ENCODE results near the gene EPHB2.

EPHB2 gene

DNA sequence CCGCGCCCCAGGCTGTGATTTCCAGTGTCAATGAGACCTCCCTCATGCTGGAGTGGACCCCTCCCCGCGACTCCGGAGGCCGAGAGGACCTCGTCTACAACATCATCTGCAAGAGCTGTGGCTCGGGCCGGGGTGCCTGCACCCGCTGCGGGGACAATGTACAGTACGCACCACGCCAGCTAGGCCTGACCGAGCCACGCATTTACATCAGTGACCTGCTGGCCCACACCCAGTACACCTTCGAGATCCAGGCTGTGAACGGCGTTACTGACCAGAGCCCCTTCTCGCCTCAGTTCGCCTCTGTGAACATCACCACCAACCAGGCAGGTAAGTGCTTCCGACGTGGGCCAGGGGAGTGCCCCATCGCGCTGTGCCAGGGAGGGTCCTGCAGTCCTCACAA lies 154.2 kb downstream of the EPHB2 start:
- no peak for ATAC-seq

DNA sequence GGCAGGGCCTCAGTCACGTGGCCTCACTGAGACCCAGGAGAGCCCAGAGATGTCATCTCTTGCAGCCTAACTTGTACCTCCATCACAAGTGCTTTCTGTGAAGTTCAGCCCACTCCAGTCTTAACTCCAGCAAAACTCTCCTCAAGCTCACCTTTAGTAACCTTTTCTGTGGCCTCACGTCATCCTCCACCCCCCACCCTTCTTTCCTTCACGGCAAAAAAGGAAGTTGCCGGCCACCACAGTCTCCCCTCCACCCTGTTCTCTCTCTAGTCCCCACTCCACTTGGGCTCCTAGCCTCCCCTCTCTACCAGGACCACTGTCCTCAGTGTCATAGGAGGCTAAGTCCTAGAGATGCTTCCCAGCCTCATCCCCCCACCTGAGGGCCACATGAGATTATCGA lies 155.1 kb downstream of the EPHB2 start:
- ATAC-seq: no peak

DNA sequence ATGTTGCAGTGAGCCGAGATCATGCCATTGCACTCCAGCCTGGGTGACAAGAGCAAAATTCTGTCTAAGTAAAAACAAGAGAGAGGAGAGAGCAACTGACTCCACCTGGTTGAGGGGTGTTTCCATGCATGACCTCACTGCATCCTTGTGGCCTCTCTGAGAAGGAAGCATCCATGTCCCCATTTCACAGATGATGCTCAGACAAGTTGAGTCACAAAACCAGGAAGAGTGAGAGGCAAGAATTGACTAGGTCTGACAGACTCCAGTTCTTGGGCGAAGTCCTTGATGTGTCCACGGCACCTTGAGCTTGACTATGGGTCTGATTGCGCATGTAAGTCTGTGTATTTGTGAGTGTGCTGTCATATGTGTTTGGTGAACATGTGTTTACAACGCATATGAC lies 156.2 kb downstream of the EPHB2 start:
- no peak for ATAC-seq

DNA sequence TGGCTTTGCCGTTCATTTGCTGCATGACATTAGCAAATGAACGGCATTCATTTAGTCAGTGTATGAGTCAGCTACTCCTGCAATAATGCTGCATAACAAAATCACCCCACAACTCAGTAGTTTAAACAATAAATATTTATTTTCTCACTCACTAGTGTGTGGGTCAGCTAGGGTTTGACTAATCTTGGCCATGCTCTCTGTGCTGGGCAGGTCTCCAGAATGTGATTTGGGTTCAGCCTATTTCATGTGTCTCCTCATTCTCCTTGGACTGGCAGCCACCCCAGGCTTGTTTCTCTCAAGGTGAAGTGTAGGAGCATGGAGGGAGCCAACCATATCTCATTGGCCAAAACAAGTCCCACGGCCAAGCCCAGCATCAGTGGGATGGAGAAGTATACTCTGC lies 157.7 kb downstream of the EPHB2 start:
- no peak for ATAC-seq

DNA sequence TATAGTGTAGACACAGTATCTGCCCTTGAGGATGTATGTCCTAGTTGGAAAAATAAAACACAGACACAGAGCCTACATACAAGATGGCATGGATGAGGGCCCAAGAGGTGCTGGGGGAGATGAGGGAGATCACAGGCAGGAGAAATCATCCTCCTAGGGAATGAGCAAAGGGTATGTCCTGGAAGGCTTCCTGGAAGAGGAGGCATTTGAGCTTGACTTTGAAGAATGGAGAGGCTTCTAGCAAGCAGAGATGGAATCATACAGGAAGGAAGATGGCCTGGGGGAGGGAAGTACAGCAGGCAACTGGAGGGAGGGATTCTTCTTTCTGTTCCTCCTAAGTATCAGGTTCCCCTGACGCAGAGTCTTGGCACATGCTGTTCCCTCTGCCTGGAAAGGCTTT lies 158.7 kb downstream of the EPHB2 start:
- no peak for ATAC-seq

DNA sequence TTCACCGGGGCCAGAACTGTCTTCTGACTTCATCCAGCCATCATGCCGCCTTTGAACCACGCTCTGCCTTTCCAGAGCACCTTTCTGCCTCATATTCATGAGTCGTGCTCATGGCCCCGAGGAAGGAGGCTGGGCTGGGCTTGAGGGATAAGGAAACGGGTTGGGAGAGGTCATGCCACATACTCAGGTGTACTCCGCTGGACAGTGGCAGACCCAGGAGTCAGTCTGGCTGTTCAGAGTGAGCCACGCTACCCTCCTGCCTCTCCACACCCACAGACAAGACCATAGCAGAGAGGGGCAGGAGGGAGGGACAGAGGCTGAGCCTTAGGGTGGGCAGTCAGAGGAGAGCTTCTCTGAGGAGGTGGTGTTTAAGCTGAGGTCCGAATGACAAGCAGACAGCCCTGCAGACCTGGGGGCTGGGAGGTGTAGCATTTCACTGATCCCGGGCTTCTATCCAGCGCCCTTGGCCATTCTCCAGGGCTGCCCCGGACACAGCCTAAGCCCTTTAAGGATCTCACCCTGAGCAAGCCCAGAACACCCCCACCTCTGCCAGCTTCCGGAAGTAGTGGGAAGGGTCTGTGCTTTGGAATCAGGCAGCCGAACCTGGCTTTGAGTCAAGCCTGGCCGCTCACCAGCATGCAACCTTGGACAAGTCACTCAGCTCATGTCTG lies 159.7 kb downstream of the EPHB2 start:
- no peak for ATAC-seq

DNA sequence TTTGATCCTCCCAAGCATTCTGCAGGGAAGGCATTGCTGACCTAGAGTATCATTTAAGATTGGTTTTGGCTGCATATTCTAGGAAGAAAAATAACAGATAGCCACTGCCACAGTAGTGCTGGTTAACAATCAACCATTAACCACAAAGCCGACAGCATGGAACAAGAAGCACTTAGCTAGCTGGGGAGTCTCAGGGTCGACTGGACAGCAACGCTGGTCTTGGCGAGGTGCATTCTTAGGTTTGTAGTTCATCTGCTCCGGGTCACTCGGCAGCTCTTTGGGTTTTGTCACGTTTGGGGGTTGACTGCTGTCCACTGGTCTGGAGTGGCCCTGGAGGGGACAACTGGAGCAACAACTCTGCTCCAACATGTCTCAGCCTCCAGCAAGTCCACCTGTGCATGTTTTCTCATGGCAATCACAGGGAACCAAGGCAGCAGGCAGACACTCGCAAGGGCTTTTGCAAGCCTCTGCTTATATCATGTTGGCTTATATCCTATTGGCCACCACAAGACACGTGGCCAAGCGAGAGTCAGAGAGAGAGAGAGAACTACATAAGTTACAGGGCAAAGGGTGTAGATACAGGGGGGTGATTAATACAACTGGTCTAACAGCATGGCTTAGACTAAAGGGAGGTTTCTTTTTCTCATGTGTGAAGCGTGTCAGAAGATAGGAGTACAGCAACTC lies 162.5 kb downstream of the EPHB2 start:
- ATAC-seq: no peak

DNA sequence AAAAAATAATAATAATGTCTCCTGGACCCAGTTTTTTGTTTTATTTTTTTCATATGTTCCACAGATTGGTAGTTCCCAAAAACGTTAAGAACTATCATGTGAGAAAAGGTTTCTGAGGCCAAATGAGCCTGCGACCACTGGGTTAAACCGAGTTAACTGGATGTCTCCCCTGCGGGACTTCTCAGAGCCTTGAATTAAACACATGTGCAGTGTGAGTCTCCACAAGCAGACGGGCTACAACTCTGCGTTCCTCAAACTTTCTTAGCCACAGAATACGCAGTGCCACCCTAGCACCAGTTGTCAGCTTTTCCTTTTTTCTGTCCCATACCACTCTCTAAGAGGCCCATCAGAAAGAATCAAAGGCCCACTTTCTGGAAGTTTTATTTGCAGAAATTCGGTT lies 164.1 kb downstream of the EPHB2 start:
- no peak for ATAC-seq

DNA sequence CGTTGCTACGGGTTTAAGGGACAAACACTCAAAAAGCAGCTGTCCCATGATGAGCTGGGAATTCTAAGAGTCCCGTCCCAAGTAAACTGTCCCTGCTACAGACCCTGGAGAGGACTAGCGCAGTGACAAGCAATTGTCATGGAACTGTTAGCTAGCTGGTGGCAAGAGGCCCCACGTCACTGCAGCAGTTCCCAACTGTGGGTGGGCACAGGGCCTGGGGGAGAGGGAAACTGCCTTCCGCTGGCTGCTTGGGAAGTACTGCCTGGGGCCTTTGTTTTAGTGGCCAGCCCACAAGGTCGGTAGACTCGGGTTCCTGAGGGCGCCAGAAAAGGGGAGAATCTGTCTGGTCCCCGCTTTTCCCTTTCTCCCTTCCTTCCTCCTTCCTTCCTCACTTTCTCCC lies 164.6 kb downstream of the EPHB2 start:
- ATAC-seq: no peak

DNA sequence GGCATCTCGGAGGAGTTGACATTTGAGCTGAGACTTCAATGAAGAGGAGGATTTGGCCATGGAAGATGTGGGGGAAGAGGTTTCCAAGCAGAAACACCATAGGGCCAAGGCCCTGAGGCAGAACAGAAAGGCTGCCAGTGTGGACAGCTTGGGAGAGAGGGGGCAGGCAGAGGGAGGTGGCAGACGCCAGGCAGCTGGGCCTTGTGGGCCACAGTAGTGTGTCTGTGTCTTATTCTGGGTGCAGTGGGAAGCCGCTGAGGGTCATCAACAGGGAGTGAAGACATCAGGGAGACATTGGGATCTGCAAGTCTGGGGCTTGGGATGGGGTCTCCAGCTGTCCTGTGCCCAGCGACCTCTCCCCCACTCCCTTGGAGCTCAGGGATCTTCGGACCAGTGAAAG lies 165.2 kb downstream of the EPHB2 start:
- no peak for ATAC-seq

DNA sequence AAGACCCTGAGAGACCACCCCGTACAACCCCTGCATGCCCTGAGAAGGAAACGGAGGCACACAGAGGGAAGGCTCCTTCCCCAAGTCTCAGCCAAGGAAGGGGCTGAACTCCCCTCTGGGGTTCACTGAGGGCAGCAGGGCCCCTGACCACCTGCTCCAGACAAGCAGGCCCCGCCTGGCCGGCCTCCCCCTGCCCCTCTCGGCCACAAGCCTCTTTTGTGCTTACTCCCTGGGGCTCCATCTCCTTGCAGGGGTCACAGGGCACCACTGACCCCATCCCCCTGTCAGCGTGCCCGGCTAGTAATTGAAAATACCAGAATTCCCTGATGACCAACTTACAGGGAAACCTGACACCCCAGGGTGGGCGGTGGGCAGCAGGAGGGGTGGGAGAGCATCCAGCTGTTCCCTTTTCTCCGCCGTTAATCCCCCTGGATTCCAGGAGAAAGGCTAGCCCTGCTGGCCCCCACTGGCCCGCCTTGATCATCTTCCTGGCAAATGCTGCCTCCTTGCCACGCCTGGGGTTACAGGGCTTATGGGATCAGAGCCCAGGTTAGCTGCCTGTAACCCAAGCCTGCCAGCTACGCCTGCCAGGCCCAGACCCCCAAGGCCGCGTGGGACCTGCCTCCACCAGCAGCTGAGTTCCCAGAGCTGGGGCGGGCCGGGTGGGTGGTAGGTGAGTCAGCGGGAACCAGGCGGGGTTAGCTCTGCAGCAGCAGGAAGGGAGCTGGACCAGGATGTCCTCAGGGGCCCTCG lies 165.9 kb downstream of the EPHB2 start:
- ATAC-seq: no peak

DNA sequence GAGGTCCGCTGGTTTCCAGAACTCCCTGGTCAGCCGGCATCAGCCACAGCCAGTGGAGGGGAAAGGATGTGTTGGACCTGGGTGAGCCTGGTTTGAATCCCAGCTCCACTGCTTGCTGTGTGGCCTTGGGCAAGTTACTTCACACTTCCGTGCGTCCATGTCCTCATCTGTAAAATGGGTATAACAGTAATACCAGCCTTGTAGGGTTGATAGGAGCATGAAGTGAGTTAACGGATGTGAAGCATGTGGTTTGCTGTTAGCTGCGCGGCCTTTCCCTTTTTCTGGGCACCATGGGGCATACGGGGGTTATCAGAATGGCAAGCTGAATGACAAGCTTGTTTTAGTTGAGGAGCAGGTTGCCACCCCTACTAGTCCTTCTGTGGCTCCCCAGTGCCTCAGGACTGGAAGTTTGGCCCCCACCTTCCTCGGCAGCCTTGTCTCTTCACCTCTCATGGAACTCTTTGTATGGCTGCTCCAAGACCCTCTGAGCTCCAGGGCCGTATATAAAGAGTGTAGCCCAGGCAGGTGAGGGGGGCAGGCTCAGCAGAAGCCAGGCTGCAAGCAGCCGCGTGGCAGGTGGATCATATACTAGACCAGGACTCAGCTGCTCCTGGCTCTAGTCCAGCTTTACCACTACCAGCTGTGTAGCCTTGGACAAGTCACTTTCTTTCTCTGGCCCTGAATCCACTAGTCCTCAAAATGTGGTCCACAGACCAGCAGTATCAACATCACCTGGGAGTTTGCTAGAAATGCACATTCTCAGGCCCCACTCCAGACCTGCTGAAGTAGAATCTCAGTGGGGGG lies 166.7 kb downstream of the EPHB2 start:
- ATAC-seq: no peak

DNA sequence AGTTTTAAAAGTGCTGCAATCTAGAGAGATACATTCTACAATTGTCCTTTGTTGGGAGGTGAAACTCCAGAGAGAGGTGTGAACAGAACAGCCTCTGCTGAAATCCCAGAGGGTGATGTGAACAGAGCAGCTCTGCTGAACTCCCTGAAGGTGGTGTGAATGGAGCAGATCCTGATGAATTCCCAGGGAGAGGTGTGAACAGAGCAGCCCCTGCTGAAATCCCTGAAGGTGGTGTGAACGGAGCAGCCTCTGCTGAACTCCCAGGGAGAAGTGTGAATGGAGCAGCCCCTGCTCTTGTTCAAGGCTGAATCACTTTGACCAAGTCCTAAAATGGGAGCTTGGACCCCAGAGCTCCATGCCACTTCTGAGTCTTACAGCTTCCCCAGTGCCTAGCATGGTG lies 167.3 kb downstream of the EPHB2 start:
- no peak for ATAC-seq

DNA sequence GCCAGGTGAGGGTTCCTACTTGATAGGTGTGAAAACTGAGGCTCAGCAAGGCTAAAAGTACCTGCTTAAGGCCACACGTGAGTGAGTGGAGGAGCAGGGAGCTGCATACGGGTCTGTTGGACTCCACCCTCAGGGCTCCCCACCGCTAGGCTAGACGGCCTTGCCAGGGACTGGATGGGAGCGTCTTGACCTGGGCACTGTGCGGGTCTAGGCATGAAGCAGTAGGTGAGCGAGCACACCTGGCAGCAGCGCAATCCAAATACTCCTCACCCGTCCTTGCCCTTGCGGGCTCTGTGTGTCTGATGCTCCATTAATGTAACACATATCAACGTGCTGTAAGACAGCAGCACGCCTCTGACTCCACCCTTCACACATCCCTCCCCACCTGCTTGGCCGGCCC lies 168.0 kb downstream of the EPHB2 start:
- ATAC-seq: no peak

DNA sequence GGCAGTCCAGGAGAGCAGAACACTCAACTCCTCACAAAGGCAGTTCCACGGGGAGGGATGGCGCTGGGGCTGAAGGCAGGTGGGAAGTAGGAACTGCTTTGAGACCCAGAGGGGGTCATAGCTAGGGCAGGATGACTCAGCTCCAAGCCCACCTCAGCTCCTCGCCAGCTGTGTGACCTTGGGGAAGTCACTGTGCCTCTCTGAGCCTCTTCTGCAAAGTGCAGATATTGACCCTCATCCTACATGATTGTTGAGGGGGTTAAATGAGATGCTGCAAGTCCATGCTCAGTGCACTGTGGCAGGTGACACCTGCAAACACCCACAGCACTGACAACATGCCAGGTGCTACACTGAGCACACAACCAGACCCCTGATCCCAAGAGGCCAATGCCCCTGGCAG lies 168.8 kb downstream of the EPHB2 start:
- ATAC-seq: no peak

DNA sequence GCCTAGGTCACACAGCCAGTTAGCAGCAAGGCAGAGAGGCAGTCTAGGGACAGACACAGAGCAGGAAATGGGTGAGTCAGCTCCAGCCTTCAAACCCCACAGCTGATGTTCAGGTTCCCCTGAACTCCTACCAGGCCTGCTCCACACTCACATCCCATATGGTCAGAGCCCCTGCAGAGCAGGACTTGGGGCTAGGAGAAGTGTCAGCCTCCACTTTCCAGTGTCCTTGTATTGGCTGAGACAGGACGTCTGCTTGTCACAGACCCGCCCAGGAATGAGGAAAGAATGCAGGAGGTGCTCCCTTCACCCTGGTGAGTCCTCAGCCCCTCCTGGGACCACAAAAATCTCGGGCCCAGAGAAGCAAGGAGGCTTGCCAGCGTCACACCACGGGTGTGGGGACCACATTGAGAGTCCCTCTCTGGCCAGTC lies 169.5 kb downstream of the EPHB2 start:
- ATAC-seq: no peak

DNA sequence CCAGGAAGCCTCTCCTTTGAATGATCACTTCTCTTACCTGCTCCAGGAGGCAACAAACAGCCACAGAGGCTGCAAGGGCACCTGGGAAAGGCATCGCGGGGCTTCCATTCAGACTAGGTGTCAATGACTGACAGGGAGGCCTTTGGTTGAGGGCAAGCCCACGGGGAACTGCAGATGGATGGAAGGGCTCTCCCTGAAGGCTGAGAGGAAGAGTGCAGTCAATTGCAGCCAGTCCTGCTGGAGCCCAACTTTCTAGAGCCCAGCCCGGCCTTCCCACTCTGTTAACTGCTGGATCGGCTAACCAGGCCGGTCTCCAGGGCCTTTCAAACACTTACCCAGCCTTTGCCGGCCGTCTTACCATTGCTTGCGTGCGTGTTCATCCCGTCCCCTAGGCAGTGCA lies 172.8 kb downstream of the EPHB2 start:
- ATAC-seq: no peak

DNA sequence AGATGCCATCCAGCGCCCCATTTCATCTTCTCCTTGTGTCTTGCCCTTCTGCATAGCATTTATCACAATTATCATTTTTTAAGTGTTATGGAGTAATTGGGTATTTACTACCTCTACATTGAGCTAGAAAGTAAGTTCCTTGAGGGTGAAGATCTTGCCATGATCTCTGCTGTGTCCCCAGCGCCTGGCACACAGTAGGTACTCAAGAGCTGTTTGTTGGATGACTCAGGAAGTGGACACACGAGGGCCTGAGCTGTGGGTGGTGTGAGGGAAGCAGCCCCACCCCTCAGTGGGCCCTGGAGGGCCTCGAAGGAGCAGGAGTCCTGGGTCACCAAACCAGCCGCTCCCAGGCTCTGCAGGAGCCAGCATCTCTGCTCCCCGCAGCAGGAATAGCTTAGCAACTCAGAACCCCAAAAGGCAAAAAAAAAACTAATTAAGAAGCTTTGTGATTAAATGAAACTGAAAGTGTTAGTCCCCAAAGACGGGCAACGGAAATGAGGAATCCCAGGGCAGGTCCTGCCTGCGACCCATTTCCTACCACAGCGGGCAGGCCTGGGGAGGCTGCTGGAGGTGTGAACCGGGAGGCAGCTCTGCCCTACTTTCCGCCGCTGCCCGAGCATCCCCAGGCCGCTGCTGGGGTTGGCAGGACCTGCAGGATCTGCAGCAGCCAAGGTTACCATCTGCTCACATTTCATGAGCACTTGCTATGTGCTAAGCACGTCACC lies 174.3 kb downstream of the EPHB2 start:
- ATAC-seq: peak in 1 of 2 donors; percentile 45

DNA sequence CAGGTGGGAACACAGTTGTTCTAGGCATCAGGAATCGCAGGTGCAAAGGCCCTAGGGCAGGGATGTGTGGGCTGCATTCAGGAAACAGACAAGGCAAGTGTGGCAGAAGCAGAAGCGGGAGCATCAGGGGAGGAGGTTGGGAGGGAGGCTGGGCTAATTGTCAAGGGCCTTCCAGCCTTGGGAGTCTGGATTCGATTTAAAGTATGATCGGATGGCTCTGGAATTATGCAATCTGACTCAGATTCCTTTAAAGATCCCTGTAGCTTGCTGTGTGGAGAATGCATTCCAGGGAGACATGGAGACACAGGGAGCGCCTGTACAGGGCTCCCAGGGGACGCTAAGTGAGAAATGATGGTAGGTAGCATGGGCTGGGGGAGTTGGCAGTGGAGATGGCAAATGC lies 175.6 kb downstream of the EPHB2 start:
- no peak for ATAC-seq

DNA sequence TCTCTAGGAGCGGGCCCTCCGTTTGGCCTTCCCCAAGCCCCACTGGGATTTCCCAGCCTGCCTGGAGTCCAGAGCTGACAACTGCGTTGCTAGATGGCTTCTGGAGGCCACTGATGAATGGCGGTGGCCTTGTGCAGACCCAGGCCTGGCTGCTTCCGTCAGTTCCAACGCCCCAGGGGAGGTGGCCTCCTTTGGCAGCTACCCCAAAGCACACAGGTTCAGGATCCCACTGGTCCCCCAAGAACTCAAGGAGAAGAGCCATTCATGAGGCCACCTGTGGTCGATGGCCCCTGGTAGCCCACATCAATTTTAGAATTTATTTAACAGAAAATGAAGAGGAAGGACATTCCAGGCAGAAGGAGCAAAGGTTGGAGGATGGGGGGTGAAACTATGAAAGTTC lies 176.9 kb downstream of the EPHB2 start:
- ATAC-seq: no peak

DNA sequence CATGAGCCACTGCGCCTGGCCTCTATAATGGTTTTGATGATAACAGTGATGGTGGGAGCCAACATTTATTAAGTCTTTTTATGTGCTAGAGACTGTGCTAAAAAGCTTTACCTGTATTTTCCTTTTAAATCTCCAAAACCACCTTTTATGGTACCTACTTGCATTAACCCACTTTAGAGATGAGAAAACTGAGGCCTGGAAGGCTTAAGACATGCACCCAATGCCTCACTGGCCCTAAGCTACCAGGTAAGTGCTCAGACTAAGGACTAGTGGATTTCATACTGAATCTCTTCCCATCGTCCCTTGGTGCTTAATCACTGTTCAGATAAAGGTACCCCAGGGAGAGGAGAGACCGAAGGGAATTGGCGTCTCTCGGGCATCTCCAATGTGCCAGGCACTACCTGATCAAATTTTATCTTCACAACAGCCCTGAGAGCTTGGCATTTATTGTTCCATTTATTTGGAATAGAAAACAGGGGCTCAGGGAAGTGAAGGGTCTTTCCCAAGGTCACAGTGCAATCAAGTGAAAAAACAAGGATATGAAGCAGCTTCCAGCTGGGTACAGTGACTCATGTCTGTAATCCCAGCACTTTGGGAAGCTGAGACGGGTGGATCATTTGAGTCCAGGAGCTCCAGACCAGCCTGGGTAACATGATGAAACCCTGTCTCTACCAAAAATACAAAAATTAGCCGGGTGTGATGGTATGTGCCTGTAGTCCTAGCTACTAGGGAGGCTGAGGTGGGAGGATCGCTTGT lies 177.9 kb downstream of the EPHB2 start:
- ATAC-seq: no peak
